Measurements from ENCODE around the gene NDUFV3.
"Not testable (repeated sequence)": the region's sequence is repeated elsewhere in the genome, so short reads cannot be mapped to it uniquely, and the experiment has no call there.

The NDUFV3 gene

DNA sequence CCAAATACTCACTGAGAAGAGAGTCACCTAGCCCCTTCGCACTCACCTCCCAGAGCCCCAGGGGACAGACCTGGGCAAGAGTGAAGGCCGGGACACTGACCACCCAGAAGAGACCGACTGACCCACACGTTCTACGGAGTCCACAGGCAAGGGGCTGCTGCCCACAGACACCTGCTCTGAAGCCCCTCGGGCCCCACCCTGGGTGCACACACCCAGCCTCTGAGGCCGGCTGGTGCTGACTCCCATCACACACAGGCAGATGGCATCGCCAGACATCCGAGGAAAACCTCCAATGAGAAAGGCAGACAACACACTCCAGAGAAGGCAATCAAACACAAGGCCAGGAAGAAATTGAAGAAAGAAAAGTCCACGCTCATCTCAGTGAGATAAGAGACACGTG lies 35.9 kb upstream of the NDUFV3 start:
- no peak for DNase-seq

DNA sequence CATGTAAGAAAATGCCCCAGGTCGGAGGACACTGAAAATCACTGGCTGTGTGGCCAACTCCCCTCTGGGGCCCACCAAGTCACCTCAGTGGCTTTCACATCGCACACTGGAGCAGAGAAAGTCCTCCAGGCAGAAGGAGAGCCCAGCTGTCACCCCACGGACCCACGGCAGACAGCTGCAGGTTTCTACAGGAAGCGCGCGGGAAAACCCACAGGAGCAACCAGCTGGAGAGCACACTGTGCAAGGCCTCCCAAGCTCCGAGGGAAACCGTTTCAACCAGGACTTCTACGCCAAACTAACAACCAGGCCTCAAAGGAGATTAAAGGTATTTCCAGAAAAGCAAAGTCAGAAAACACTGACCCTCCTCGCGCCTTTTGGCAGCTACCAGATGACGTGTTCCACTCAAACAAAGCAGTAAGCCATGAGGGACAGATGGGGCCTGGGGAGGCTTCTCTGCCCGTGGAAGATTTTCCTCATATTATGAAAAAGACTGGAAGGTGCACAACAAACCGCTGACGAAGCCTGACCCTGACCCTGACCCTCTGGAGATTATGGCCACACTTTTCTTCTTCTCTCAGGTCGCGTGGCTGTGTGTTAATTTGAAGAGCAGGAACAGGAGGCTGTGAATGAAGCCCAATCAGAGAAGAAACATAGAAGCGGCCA lies 34.8 kb upstream of the NDUFV3 start:
- no peak for DNase-seq

DNA sequence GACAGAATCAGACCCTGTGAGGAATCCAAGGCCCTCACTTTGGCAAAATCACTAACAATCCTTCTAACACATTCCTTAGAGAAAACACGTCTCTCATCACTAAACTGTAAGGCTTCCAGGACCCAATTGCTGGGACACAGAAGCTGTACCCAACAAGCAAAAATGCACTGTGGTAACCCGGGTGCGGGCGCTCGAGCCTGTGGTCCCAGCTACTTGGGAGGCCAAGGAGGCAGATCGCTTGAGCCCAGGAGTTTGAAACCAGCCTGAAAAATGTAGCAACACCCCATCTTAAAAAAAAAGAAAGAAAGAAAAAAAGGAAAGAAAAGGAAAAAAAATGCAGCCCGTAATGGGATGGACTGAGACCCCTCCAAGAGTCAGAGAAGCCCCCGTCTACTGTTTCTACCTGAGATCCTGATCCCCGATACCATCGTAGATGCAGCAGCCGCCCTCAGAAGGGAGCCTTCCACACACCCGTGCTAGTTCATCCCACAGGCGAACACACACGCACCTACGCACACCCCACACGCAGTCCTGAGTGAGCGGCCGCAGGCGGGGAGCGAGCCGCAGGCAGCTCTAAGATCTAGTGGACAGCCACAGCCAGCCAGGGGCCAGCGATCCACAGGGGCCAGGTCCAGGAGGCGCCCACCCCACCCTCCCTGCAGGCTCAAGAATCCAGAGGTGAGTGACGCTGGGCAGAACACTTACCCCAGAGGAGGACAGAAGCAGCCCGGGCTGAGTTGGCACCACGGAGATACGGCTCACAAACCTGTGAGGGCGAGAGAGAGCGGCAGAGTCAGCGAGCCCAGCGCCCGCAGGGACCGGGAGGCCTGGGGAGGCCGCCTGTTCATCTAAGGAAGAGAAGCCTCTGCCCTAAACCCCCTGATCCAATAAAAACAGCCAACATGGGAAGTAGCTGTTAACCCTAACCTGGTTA lies 33.9 kb upstream of the NDUFV3 start:
- no peak for DNase-seq

DNA sequence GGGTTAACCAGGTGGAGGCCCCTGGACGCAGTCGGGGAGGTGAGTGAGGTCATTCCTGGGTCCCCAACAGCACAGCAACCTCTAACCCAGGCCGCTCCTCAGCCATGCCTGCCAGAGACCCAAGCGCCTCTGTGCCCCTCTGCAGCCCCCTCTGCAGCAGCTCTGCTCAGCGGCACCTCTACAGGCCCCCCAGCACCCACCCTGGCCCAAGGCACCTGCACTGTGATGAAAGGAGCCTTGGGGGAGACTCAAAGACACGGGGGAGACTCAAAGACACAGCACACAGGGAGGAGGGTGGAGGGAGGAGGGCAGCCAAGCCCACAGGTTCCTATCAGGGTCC lies 33.2 kb upstream of the NDUFV3 start:
- no peak for DNase-seq

DNA sequence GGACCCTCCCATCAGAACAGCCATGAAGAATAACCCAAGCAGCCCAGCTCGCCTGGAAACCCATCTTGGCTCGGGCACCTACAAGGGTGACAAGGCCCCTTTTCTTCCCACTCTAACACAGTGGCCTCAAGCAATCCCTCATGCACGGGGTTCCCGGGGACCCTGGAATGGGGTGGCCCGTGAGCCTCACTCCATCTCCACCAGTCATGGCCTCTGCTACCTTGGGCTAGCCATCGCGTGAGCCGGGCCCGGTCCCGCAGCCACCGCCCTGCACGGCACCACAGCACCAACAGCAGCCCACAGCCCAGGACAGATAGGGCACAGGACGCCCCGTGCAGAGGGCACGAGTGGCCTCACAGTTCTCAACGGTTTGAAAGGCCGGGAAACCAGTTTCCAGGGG lies 32.8 kb upstream of the NDUFV3 start:
- no peak for DNase-seq

DNA sequence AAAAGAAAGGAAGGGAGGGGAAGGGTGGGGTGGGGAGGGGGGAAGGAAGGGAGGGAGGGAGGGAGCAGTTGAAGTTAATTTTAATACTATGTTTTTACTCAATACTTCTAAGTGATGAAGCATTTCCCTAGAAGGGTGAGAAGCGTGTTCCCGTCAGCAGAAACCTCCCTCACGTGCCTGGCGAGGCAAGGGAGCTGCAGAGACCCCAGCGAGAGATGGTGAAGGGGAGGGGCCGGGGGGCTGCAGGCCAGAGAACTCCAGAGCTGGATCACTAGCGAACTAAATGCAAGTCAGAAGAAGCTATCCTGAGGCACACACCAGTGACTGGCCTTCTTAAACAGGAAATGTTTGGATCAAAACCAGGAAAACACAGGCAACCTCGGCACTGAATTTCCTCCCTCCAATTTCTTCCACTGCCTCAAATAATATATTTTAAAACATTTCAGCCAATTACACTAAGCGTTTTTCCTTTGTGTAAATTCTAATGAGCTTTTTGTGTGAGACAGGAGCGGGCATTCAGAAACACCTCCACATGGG lies 31.7 kb upstream of the NDUFV3 start:
- no peak for DNase-seq

DNA sequence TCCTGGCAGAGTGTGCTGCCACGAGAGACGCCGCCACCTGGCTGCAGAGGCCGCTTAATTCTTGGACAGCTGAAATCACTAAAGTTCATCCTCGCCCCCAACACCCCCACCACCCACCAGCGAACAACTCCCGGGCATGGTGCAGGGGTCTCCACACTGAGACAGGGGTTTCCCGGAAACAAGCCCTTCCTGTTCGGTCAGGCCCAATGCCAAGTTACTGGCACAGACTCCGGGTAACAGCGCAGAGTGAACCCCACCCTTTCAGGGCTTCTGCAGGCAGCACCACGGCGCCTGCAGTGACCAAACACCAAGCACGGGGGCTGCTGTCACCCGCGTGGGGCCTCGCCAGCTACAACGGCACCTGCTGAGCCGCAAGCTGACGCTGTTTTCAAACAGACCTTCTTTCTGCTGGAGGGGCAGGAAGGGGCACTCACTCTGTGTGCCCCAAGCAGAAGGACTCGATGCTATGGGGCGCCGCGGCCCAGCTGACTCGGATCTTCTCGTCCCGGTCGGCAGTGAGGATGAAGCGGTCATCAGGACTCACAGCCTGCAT lies 31.2 kb upstream of the NDUFV3 start:
- DNase-seq, result no peak

DNA sequence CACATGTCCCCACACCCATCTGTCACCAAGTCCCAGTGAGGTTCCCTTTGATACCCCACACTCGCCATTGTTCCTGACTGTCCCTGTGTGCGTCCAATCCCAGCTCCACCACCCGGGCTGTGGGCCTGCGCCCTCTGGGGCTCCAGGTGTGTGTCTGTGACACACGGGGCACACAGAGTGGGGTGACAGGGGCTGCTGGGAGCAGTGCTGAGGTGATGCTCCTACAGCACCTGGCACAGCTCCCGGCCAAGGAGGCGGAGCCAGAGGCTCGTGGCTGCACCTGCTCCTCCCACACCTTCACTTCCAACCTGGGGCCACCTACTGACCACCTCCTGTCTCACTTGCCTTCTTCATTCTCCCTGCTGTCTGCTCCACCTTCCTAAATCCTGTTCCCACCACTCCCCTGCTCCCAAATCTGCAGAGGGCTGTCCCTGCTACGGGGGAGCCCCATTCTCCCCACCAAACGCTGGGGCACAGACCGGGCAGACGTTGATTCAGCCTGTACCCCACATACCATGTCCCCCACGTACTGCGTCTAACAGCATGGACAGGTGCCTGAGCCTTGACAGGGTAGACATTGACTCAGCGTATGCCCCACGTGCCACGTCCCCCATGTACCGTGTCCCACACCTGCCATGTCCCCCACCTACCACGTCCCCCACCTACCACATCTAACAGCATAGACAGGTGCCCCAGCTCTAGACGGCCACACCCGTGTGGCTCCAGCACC lies 30.2 kb upstream of the NDUFV3 start:
- no peak for DNase-seq

DNA sequence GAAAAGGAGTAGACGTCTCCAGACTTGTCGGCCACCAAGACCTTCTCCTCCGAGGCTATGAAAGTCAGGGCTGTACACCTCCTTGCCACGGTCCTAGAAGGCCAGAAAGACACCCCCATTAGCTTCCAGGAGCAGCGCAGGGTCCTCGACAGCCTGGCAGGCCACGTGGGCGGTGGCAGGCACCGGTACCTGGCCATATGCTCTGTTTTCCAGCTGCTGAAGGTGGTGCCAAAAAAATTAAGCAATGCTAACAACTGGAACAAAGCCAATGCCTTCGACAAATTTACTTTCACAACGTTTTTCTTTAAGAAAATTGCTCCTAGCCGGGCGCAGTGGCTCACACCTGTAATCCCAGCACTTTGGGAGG lies 29.6 kb upstream of the NDUFV3 start:
- DNase-seq, result no peak

DNA sequence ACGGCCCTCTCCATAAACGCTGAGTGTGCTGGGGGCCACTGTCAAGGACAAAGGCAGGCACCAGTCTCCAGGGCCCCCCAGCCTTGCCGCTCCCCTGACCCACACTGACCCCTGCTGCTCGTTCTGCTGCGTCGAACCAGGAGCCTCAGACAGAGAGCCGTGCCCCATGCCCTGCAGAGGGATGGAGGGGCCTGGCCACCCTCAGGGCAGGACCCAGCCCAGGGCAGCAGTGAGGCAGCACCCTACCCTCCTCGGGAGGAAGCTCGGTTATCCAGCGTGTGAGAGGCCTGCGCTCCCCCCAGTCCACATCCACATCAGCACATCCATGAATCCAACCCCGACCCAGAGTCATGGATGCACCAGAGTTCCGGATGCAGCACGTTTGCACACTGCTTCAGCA lies 28.8 kb upstream of the NDUFV3 start:
- DNase-seq, result no peak

DNA sequence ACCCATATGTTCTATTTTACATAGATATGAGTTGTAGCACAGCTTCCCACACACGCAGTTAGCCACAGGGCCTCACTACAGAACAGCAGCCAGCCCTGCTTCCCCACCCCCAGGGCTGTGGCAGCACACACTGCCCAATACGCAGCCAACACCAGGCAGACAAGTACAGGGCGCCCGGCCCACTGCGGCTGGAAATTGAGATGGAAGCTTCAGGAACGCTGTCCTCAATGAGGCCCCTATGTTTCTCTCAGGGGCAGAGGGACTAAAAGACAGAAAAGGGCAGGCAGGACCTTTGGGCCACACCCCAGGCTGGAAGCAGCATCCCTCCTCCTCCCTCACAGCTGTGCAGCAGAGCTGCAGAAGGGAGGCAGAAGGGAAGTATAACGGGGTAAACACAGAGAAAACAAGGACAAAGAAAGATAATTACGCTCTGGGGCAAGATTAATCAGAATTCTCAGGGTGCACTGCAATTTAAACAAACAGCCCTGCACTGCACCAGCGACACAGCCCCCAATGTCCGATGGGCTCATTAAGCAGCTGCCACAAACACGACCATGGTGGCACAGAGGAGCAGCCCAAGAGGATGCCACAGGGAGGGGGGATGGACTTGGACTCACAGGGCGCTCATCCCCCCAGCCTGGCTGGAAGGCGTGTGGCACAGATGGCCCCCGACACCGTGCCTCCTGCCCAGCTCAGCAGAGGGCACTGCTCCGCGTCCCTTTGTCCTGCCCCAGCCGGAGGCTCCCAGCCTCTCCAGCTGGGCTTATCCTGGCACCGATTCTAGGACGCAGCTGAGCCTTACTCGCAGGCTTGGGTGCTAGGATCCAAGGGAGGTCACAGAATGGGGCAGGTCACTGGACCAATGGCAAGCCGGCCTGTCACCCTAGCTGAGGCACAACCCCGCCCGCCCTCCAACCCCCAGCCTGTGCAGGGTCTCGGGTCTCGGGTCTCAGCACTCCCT lies 28.0 kb upstream of the NDUFV3 start:
- no peak for DNase-seq

DNA sequence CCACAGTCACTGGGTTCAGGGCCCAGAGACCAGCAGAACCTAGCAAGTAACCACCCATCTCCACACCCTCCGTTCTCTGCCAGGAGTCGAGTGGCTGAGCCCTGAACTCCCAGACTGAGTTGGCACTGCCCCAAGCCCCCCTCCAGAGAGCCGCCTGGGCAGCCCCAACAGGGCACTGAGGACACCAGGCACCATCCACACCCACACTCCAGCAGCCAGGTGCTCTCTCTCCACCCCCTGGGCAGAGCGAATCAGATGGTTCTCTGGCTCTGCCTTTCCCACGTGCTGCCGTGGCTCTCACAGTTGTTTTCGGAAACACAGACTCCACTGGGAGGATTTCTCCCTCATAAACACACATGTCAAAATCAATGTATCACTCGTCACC lies 27.3 kb upstream of the NDUFV3 start:
- DNase-seq, result no peak

DNA sequence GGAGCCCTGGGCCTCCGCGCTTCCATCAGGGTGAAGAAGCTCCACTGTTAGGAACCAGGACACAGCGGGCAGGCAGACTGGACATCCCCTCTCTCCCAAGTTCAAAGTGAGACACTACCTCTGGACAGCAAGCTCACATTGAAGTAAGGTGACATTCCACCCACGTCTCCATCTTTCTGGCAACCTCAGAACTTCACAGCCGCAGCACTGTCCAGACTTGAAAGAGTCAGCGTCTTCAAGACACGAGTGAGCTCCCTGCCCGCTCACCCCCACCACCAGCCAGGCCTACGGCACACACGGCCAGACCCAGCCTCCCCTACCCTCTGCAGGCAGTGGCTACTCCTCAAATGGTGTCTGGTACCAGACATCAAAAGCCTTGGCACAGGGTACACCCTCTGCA lies 24.9 kb upstream of the NDUFV3 start:
- DNase-seq, result no peak

DNA sequence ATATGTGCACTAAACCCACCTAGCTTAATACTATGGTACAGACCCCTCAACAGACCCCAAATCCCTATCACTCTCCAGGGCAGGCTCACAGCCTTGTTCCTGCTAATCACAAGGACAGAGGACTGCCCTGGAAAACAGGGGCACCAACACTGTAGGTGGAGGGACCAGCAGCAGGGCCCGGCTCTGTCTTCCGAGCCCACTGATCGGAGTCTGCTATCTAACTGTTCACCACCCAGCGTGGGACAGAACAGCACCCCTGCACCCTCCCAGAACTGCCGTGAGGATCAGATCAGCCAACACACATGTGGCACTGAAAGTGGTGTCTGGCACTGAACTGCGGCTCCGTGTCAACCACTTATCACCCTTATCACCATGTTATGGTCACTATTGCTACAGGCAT lies 20.0 kb upstream of the NDUFV3 start:
- DNase-seq, result no peak

DNA sequence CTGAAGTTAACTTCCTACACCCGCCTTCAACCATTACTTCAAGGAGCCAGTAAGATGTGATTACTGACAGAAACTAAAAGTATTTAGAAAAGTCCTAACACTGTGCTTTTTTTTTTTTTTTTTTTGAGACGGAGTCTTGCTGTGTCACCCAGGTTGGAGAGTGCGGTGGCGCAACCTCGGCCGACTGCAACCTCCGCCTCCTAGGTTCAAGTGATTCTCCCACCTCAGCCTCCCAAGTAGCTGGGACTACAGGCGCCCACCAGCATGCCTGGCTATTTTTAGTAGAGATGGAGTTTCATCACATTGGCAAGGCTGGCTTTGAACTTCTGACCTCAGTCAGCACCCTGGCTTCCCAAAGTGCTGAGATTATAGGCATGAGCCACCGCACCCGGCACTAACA lies 17.3 kb upstream of the NDUFV3 start:
- not testable (repeated sequence) for DNase-seq

DNA sequence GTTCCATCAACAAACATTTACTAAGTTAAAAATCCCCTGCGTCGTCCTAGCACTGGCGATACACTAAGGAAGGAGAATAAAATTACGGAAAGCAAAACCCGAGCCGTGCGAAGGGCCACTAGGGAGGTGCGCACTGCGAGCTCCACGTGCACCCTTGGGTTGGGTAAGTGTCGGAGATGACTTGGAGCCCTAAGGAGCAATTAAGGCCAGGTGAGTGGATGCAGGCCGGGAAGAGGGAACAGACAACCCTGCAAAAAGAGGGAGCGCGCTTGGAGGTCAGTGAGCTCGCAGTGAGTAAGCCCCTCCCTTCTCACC lies 14.5 kb upstream of the NDUFV3 start:
- no peak for DNase-seq

DNA sequence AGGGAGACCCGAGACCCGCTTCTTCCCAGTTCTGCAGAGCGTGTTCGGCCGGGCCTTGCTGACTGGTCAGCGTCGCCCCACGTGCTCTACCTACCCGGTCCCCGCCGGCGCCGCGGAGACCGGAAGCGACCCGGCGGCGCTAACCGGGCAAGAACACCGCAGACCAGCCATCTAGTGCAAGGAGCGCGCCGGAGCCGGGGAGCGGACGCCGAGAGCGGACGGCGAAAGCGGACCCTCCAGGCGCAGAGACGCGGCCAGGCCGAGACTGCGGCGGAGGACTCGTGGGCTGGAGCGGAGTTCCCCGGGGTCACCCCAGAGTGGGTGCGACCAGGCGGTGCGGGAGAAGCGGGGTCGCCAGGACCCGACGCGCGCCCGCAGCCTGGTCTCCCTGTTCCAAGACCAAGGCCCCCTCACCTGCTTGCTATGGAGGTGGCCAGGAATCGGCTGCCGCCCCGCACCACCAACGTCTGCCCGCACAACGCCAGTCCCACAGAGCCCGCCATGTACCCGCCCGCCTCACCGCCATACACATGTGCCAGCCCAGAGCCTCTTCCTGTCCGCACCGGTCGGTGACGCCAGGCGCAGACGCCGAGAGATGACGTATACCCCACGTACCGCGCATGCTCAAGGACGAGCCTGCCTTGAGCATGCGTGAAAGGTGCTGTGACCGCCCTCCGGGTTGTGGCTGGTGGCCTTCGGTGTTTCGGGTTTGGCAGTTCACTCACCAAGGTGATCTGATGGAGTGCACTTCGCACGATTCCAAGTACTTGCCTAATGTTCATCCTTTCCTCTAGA lies 13.9 kb upstream of the NDUFV3 start, which contains the start of gene WDR4:
Gene WDR4, minus strand, starts transcription at position 547 of the 795 bp plus-strand sequence. Its CDS starts 44 bp downstream, at position 503.
- DNase-seq, result peak; percentile 96

DNA sequence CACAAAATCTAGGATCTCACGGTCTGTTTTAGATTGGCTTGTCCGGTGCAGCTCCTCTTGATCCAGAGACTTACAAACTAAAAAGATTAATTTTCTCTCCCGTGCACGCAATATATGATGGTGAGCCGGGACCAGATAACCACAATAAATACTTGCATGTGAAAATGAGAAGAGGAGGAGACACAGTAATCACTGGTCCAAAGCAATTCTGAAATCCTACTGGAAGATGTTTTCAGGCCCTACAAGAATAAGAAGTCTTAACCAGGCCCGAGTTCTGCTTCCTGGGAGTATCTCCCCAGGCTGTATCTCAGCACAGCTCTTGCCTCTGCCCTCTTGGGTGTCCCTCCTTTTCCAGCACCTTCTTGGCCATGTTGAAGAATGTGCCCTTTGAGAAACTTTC lies 12.8 kb upstream of the NDUFV3 start:
- no peak for DNase-seq

DNA sequence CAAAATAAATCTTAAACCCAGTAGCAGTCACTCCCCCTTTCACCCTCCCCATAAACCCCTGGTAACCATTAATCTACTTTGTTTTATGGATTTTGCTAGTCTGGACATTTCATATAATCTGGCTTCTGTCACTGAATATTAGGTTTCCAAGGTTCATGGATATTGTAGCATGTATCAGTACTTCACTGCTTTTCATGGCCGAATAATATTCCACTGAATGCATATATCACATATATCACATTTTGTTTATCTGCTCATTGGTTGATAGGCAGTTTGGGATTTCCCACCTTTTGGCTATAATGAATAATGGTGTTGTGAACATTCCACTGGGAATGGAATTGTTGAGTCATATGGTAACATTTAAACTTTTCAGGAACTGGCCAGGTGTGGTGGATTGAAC lies 9.2 kb upstream of the NDUFV3 start:
- no peak for DNase-seq

DNA sequence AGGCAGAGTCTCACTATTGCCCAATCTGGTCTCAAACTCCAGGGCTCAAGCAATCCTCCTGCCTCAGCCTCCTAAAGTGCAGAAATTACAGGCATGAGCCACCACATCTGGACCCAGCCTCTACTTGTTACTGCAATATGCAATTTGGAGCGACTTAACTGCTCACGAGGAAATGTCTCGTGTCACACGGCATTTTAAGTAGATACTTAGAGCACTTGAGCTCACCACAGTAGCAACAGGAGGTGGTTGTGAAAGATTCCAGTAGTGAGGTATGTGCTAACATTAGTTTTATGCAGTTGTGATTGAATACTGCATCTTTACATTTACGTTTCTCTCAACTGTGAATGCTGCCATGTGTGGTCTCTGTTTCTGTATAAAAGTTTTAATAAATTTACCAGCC lies 5.8 kb upstream of the NDUFV3 start:
- no peak for DNase-seq

DNA sequence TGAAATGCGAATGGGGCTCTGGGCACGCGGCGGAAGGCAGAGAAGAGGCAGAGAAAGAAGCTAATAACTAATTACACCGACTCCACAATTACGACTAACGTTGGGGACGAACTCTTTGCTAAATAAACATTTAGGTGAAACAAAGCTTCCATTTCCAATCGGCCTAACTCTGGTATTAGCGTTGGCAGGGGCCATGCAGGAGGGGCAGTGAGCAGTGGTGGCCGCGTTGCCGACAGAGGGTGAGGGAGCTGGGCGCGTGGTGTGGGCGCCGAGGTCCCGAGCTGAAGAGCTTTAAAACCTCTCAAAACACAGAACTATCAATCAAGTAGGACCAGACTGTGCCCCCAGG lies 553 bp upstream of the NDUFV3 start:
- no peak for DNase-seq

DNA sequence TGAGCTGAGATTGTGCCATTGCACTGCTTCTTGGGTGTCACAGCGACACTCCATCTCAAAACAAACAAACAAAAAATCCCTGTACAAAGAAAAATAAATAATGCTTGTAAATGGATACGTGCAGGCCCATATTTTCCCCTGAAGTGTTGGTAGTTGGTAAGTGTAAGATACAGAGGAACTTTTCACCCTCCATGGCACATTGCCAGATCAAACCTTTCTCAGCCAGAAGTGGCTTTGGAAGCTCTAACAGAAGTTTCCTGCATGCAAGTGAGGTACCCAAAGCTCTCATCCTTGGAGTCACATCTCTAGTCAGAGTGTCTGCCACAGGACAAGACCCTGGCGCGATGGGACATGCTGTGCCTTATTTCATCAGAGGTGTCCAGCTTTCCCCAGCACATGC lies 7.3 kb downstream of the NDUFV3 start:
- DNase-seq, result no peak

Measured in fibroblast of skin of right quadriceps (primary cell).